AG04450 (cell line): ENCODE data around the gene CRABP1. TPM values are rescaled to one million over a fixed set of nuclear protein-coding genes. Genes with fewer than 3 reads are reported as not detected.

Source experiments
- CTCF ChIA-PET: fragments of 300-600, 350-600 bp; formaldehyde crosslinking; extraction: SDS; loops from one replicate; lab custom pipeline; 2022; ENCODE audit warnings: antibody characterized with exemption, inconsistent platforms; lab: Charles Lee
- POLR2A ChIA-PET: fragments of 350-600 bp; formaldehyde crosslinking; extraction: SDS; loops from one replicate; lab custom pipeline; 2021; ENCODE audit warnings: antibody characterized with exemption, inconsistent platforms; lab: Yijun Ruan, JAX
- DNase-seq: peaks from one replicate; pipeline ENCODE4 v3.0.0-alpha.2; 2011; ENCODE audit warnings: low read depth, low spot score
- H3K27ac ChIP-seq: one replicate; pipeline ENCODE4 v1.5.1; 2012; ENCODE audit warnings: low read depth, low read length, control low read depth
- H3K27me3 ChIP-seq: one replicate; pipeline ENCODE4 v1.6.0; 2012; ENCODE audit warnings: low read length; ENCODE audit not compliant: control insufficient read depth, insufficient read depth
- H3K4me3 ChIP-seq: 2 replicates; pipeline ENCODE4 v1.5.1; 2011; ENCODE audit warnings: mild to moderate bottlenecking, low read depth, low read length, control low read depth
- H3K9me3 ChIP-seq: 2 replicates; pipeline ENCODE4 v1.5.1; 2012; ENCODE audit warnings: low read length; ENCODE audit not compliant: control insufficient read depth, insufficient read depth
- CTCF ChIP-seq: IDR thresholded peaks from 2 replicates; pipeline ENCODE4 v1.5.1; 2011; ENCODE audit warnings: low read depth, low read length, control low read depth, inconsistent platforms
- polyA plus RNA-seq: library from polyadenylated mRNA; depleted of rRNA; stranded (reverse); fragments of >200 nt; gene quantifications from 2 replicates; pipeline ENCODE4 v1.2.3, GENCODE V29; 2011

The CRABP1 gene
- polyA plus RNA-seq, 1 experiment: not detected

- DNase-seq: no peak
Measured at GRCh38 chr15:78334845-78335244, 5.3 kb upstream of the CRABP1 start.

DNA sequence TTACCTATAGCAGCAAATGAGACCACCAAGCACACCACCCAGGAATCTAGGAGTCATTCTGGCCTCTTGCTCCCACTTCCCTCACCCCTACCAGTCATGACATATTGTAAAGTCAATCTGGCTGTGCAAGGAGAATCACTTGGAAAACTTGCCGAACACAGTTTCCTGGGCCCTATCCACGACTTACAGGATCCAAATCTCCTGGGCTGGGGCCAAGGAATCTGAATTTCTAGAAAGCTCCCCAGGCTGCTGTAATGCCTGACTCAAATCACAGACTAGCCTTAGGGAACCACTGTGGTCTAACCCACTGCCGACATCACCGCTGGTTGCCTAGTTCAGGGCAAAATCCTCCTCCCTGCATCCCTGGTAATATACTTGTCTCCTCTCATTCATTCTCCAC, 4.2 kb upstream of the CRABP1 start:
- ChIA-PET CTCF (no interaction called here), POLR2A (no interaction called here)
- H3K9me3 ChIP-seq: no peaks in the 10 kb centered on the region; the same call in 1 of the 2 replicates
- no peak overlapping the region for H3K27ac ChIP-seq
- no peak overlapping the region for H3K4me3 ChIP-seq
- peaks cover 32% of the 10 kb centered on the region for H3K27me3 ChIP-seq
- no peak for DNase-seq
- TF ChIP-seq CTCF: no peak

More at GRCh38 chr15:78334845-78335244, 5.3 kb upstream of the CRABP1 start:
- H3K9me3 ChIP-seq: no peaks in the 10 kb centered on the region; the same call in 1 of the 2 replicates
- TF ChIP-seq CTCF: no peak
- H3K27me3 ChIP-seq: peaks cover 20% of the 10 kb centered on the region
- ChIA-PET POLR2A (no interaction called here), CTCF (no interaction called here)
- no peak overlapping the region for H3K4me3 ChIP-seq
- no peak overlapping the region for H3K27ac ChIP-seq

- DNase-seq: no peak
- H3K9me3 ChIP-seq: no peaks in the 10 kb centered on the region
- no peak overlapping the region for H3K27ac ChIP-seq
- POLR2A ChIA-PET: no interaction called here
- TF ChIP-seq CTCF: no peak
- CTCF ChIA-PET: no interaction called here
- no peak overlapping the region for H3K4me3 ChIP-seq
- H3K27me3 ChIP-seq: peaks cover 50% of the 10 kb centered on the region
Measured at GRCh38 chr15:78338781-78339180, 1.4 kb upstream of the CRABP1 start.

DNA sequence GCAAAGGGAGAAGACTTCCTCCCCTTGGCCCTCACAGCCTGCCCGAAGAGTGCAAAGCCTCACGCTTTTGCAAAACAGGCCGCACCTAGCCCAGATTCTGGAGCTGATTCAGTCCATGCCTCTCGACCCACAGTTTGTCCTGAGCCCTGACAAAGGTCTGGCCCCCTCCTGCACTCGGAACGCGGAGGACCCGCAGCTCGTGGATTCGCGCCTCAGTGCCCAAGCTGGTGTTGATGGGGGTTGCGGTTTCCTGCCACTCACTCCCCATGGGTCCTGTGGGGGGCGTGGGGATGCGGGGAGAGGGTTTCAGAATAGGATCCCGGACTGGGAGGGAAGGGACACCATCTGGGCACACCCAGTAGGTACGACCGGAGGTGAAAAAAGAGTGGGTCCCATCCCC, 594 bp upstream of the CRABP1 start:
- no peak overlapping the region for H3K4me3 ChIP-seq
- CTCF ChIA-PET: no interaction called here
- TF ChIP-seq CTCF: no peak
- no peak for DNase-seq
- peaks cover 51% of the 10 kb centered on the region for H3K27me3 ChIP-seq
- POLR2A ChIA-PET: no interaction called here
- H3K27ac ChIP-seq: no peak overlapping the region
- H3K9me3 ChIP-seq: no peaks in the 10 kb centered on the region

- no peak for TF ChIP-seq CTCF
- POLR2A ChIA-PET: no interaction called here
- CTCF ChIA-PET: no interaction called here
Measured at GRCh38 chr15:78341057-78341987, 1.2 kb downstream of the CRABP1 start.

More at GRCh38 chr15:78341057-78341987, 1.2 kb downstream of the CRABP1 start:
- Histone ChIP-seq H3K27me3 (peaks cover 63% of the 10 kb centered on the region), H3K9me3 (no peaks in the 10 kb centered on the region), H3K27ac (no peak overlapping the region), H3K4me3 (no peak overlapping the region)
- no peak for DNase-seq
